HL-60 (cell line): ENCODE results near the gene TTC23L.

Source experiments
- GABPA ChIP-seq: IDR thresholded peaks from 2 replicates; pipeline ENCODE4 v1.6.1; 2012; ENCODE audit warnings: low read depth
- POLR2AphosphoS5 ChIP-seq: IDR thresholded peaks from 2 replicates; pipeline ENCODE4 v1.6.1; 2012; ENCODE audit warnings: low read depth
- SPI1 ChIP-seq: IDR thresholded peaks from 2 replicates; pipeline ENCODE4 v1.6.1; 2012; ENCODE audit warnings: low read depth, mild to moderate bottlenecking, borderline replicate concordance
- TF ChIP-seq, protein P1 (sequence below): IDR thresholded peaks from one replicate; pipeline ENCODE4 v1.5.1; 2011; ENCODE audit warnings: low read length, control low read depth, inconsistent platforms; ENCODE audit not compliant: insufficient read depth
- TF ChIP-seq, protein P2 (sequence below): IDR thresholded peaks from 2 replicates; pipeline ENCODE4 v1.6.1; 2012; ENCODE audit warnings: low read depth; ENCODE audit not compliant: insufficient replicate concordance

DNA sequence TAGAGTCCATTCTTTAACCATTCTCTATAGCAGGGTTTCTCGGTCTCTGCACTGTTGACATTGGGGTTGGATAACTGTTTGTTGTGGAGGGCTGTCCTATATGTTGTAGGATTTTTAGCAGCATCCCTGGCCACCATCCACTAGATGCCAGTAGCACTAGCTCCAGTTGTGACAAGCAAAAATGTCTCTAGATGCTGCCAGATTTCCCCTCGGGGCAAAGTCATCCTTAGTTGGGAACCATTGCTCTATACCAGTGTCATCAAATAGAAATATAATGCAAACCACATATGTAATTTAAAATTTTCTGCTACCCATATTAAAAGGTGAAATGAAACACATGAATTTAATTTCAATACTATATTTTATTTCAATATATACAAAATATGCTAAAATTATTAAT, 2.9 kb downstream of the TTC23L start:
- TF ChIP-seq, protein P1, sequence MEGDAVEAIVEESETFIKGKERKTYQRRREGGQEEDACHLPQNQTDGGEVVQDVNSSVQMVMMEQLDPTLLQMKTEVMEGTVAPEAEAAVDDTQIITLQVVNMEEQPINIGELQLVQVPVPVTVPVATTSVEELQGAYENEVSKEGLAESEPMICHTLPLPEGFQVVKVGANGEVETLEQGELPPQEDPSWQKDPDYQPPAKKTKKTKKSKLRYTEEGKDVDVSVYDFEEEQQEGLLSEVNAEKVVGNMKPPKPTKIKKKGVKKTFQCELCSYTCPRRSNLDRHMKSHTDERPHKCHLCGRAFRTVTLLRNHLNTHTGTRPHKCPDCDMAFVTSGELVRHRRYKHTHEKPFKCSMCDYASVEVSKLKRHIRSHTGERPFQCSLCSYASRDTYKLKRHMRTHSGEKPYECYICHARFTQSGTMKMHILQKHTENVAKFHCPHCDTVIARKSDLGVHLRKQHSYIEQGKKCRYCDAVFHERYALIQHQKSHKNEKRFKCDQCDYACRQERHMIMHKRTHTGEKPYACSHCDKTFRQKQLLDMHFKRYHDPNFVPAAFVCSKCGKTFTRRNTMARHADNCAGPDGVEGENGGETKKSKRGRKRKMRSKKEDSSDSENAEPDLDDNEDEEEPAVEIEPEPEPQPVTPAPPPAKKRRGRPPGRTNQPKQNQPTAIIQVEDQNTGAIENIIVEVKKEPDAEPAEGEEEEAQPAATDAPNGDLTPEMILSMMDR: no peak
- TF ChIP-seq, protein P2, sequence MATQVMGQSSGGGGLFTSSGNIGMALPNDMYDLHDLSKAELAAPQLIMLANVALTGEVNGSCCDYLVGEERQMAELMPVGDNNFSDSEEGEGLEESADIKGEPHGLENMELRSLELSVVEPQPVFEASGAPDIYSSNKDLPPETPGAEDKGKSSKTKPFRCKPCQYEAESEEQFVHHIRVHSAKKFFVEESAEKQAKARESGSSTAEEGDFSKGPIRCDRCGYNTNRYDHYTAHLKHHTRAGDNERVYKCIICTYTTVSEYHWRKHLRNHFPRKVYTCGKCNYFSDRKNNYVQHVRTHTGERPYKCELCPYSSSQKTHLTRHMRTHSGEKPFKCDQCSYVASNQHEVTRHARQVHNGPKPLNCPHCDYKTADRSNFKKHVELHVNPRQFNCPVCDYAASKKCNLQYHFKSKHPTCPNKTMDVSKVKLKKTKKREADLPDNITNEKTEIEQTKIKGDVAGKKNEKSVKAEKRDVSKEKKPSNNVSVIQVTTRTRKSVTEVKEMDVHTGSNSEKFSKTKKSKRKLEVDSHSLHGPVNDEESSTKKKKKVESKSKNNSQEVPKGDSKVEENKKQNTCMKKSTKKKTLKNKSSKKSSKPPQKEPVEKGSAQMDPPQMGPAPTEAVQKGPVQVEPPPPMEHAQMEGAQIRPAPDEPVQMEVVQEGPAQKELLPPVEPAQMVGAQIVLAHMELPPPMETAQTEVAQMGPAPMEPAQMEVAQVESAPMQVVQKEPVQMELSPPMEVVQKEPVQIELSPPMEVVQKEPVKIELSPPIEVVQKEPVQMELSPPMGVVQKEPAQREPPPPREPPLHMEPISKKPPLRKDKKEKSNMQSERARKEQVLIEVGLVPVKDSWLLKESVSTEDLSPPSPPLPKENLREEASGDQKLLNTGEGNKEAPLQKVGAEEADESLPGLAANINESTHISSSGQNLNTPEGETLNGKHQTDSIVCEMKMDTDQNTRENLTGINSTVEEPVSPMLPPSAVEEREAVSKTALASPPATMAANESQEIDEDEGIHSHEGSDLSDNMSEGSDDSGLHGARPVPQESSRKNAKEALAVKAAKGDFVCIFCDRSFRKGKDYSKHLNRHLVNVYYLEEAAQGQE: no peak
- TF ChIP-seq POLR2AphosphoS5 (no peak), GABPA (no peak), SPI1 (no peak)
